Measurements from ENCODE around the gene ZBTB7C.

Gene ZBTB7C

DNA sequence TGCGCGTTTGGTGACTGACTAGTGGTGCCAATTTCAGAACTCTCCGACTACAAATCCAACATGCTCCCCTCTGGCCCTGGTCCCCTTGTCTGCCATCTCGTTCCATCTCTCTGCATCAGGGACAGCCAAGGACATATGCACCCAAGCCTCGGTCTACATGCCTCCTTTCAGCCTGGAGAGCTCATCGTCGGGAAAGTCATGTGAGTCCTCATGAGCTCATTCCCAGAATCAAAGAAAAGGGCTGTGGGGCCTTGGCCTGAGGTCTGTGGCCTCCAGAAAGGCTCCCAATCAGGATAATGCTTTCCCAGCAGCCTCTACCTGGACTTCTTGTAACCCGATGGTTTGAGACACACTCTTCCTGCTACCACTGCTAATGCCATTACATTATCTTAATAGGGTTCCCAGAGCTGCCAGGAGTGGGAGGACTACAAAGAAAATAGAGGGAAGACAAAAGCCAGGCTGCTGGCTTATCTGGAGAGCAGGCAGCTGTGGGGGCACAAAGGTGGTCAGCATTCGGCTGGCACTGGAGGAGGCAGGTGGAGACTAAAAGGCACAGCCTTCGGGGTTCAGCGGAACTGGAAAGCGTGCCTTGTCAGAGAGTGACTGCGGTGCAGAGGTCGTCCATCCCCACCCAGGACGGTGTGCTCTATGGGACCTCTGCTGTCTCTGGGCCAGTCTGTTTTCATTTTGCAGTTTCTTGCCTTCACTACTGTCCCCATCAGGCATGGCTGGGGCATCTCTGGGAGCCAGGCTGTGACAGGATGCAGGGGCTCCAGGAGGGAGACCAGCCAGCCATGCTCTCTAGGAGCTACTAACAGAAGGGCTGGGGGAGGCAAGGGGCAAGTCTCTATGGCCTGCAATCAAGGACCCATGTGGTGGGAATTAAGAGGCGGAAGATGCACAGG, 374.3 kb downstream of the ZBTB7C start:
- DNase-seq (ENCODE audit: low read depth): no peak

DNA sequence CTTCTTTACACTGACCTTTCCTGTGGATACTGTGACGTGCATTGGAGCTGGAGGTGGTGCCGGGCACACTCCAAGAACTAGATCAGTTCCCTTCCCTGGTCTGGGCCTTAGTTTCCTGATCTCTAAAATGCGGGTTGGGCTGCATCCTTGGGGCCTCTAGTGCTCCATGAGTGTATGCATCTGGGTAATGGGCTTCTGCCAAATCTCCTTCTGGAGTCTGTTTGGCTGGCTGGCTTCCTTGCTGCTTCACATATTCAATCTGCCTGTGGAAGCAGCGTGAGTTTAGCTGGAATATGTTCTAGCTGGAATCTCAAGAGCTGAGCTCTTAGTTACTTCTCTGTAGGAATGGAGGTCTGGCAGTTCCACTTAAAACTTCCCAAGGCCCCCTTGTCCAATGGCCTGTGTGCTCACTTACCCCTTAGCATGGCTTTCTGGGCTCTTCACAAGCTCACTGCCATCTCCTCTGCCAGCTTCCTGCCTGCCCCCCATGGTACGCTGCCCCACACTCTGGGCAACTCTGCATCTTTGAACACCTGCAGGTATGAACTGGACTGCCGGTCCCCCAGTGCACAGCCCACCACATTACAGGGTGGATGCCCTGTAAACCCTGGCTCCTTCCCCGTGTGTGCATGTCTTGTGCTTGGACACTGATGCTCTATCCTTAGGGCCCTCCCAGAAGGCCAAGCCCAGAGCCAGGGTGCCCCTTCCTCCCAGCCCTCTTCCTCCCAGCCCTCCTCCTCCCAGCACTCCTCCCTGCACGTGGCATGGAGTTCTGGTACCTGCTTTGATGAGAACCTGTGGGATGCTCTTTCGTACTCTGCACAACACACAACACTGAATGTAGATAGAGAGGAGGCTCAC, 375.2 kb downstream of the ZBTB7C start:
- DNase-seq (ENCODE audit: low read depth): no peak

- peak; percentile 79 for DNase-seq (ENCODE audit: low read depth)
Observed at GRCh38 chr18:48032876-48033789, 376.1 kb downstream of the ZBTB7C start.

DNA sequence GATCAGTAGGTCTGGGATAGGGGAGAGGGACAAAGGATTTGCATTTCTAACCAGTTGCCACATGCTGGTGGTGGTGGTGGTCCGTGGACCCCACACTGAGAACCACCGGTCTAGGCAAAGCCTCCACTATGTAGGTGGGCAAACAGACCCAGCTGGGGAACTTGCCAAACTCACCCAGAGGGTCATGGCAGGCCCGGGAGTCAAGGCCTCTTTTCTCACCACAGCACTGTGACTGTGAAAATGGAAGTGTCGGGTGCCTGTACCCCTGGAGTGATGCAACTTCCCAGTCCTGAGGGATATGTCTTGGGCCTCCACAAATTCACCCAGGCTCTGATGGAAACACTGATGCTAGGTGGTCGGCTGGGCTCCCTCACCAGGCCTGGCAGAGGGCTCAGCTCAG, 377.5 kb downstream of the ZBTB7C start:
- no peak for DNase-seq (ENCODE audit: low read depth)

GRCh38 chr18:48030616-48031480, 378.3 kb downstream of the ZBTB7C start:
- DNase-seq (ENCODE audit: low read depth): peak; percentile 49

- DNase-seq (ENCODE audit: low read depth): no peak
Observed at GRCh38 chr18:48029296-48029986, 379.7 kb downstream of the ZBTB7C start.

- no peak for DNase-seq (ENCODE audit: low read depth)
Observed at GRCh38 chr18:48028696-48029095, 380.5 kb downstream of the ZBTB7C start.

DNA sequence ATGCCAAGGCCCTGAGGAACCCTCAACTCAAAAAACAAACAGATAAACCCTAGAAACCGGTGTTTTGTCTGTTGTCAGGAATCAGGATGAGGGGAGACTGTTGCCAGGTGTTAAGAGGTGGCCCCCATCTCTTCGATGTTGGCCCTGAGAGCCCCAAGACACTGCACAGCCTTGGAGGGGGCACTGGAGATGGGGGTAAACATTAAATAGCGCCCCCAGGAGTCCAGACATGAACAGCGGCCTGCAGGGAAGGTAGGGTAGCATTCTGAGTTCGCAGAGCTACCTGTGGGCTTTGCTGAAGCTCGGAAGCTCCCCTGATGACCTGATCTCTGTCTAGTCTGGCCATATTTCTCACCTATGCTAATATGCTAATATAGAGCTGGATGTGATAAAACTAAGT, 381.1 kb downstream of the ZBTB7C start:
- DNase-seq (ENCODE audit: low read depth): no peak

GRCh38 chr18:48027401-48027963, 381.7 kb downstream of the ZBTB7C start:
- no peak for DNase-seq (ENCODE audit: low read depth)

GRCh38 chr18:48026216-48026615, 383.0 kb downstream of the ZBTB7C start:
- no peak for DNase-seq (ENCODE audit: low read depth)

DNA sequence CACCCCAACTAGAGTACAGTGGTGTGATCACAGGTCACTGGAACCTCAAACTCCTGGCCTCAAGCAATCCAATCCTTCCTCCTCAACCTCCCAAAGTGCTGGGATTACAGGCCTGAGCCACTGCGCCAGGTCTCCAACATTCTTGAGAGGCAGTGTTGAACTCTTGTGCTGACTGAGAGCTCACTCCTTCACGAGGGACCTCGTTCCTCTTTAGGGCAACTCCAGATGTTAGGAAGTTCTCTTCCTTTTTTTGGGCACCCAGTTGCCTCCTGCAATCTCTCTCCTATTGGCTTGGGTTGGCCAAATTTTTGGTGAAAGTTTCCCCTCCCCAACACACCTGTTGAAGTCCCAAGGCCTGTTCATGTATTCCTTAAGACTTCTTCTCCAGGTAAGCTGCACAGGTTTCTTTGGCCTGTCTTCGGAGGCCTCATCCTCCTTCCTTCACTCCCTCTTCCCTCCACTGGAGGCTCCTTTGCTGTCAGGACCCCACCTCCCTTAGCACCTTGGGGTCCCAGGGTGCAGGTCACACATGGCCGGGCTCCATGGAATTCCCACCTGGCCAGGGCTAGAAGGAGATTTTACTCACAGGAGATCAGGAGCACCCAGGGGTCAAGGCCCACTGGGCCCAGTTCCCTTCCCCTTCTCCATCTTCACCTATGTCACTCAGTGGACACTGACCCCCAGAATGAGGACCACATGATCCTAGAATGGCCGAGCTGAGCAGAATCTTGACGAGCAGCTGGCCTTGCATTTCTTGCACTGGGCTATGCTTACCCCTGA, 384.1 kb downstream of the ZBTB7C start:
- DNase-seq (ENCODE audit: low read depth): no peak

DNA sequence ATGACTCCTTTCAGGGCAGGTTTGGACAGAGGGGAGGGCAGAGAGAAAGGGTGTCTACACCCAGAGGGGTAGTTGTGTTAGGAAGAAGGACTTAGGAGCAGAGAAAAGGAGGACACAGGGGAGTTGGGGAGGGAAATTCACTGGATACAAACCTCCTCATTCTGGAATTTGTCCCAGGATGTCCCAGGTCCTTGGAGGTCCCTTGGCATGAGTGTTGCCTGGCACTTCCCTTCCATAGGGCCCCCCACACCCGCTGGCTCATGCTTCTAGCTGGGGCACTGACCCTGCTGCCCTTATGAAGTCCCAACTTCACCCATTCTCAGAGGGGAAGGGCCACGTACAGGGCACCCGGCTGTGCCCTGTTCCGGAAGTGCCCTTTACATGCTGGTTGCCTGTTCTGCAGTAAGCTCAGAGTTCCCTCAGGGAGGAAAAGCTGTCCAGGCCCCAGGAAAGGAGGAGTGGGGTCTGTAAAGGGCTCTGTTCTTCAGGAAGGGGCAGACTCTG, 385.1 kb downstream of the ZBTB7C start:
- no peak for DNase-seq (ENCODE audit: low read depth)

GRCh38 chr18:48023334-48024008, 385.7 kb downstream of the ZBTB7C start:
- DNase-seq (ENCODE audit: low read depth): peak; percentile 29

DNA sequence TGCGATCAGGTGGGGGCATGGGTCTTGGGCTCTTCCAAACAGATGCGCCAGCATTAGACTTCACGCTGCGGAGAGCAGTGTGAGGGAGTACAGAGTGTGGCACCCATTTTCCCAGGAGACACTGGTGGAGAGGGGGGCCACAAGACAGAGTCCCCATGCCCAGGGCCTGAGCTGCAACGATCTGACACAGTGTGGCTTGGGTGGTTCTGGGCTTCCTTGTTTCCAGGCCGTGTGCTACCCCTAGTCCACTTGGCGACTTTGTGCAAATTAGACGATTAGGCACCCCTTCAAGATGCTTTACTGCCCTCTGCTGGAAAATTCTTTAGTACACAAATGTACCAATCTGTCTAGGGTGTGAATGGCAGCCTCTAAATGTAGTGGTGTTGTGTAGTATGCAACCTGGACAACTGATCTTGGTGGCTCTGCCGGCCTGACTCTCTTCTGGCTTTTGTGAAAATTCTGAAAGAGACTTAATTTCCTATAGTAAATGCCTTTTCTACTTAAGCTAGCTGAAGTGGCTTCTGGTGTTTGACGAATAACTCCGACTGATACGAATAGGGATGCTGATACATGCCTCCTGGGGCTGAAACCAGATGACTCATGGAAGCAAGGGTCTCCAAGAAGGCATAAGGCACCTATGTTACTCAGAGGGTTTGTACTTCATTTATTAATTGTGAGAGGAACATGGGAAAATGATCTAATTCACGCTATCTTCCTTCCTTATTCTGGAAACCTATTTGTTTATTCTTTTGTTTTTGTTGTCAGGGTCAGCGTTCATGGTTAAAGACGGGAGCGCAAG, 386.5 kb downstream of the ZBTB7C start:
- DNase-seq (ENCODE audit: low read depth): peak; percentile 65

- DNase-seq (ENCODE audit: low read depth): no peak
Observed at GRCh38 chr18:48022021-48022420, 387.2 kb downstream of the ZBTB7C start.

- no peak for DNase-seq (ENCODE audit: low read depth)
Observed at GRCh38 chr18:48021273-48021914, 387.8 kb downstream of the ZBTB7C start.
